K562 (cell line): ENCODE data around the gene CNOT6. TPM values are rescaled to one million over a fixed set of nuclear protein-coding genes. Genes with fewer than 3 reads are reported as not detected.

Source experiments
- ATAC-seq: fragments of 200-7000 bp; cut with Tn5 transposase; 3 replicates; pipeline ENCODE4 v1.9.1; 2020; ENCODE audit warnings: moderate library complexity
- BruUV-seq: library from RNA; stranded (reverse); fragments of 400-500 nt; replicated peaks from 2 replicates; lab custom pipeline; 2021; lab: Mats Ljungman, UMichigan
- CTCF ChIA-PET: fragments of 300-600 bp; formaldehyde crosslinking; extraction: SDS; loops from one replicate; lab custom pipeline; 2021; ENCODE audit warnings: low intra/inter-chr PET ratio; lab: Yijun Ruan, JAX
- POLR2A ChIA-PET: fragments of 300-600, 350-650 bp; sonication (Branson Sonifier 250); formaldehyde crosslinking; extraction: SDS; loops from one replicate; lab custom pipeline; 2021; ENCODE audit warnings: antibody characterized with exemption, inconsistent platforms; lab: Yijun Ruan, JAX
- DNase-seq, 4 experiments: peaks; one replicate each; pipeline versions ENCODE4 v3.0.0 to v3.0.0-alpha.2; 2011 to 2018; ENCODE audit warnings: low spot score in 3 of 4, mixed read lengths in 3 of 4; ENCODE audit errors: extremely low read depth in 1 of 4
- FAIRE-seq: peaks from 2 replicates; lab custom pipeline; 2011; peaks lifted over from hg19 to GRCh38; lab: Jason Lieb, UNC
- H2AFZ ChIP-seq: 2 replicates; pipeline ENCODE4 v1.6.0; 2011; ENCODE audit warnings: low read depth, low read length, control low read depth, inconsistent platforms
- H3K27ac ChIP-seq: fragments of 200-600 bp; 3 replicates; pipeline ENCODE4 v1.8.0; 2011; ENCODE audit warnings: low read depth, mild to moderate bottlenecking, control low read depth, inconsistent platforms, low read length, moderate library complexity, mixed read lengths; ENCODE audit errors: extremely low read depth
- H3K27me3 ChIP-seq, 2 experiments: fragments of 300-600 bp in 1 of 2; 2 replicates in 1 of 2; 3 replicates in 1 of 2; pipeline versions ENCODE4 v1.6.0 to v1.8.0; 2011; ENCODE audit warnings: inconsistent platforms in 2 of 2, low read length in 2 of 2, mild to moderate bottlenecking in 1 of 2, mixed read lengths in 1 of 2, moderate library complexity in 1 of 2; ENCODE audit not compliant: control insufficient read depth in 2 of 2, insufficient read depth in 2 of 2
- H3K36me3 ChIP-seq: fragments of 300-600 bp; 3 replicates; pipeline ENCODE4 v1.8.0; 2011; ENCODE audit warnings: mild to moderate bottlenecking, low read length, inconsistent platforms; ENCODE audit not compliant: control insufficient read depth, insufficient read depth
- H3K4me1 ChIP-seq, 2 experiments: fragments of 200-600 bp in 1 of 2; replicated peaks in 1 of 2; 2 replicates in 1 of 2; 3 replicates in 1 of 2; pipeline versions ENCODE4 v1.5.1 to v1.8.0; 2011; ENCODE audit warnings: inconsistent platforms in 2 of 2, low read length in 2 of 2, mild to moderate bottlenecking in 1 of 2, mixed read lengths in 1 of 2, moderate library complexity in 1 of 2; ENCODE audit not compliant: control insufficient read depth in 2 of 2, insufficient read depth in 2 of 2
- H3K4me2 ChIP-seq: 2 replicates; pipeline ENCODE4 v1.6.1; 2011; ENCODE audit warnings: low read length, control low read depth, inconsistent platforms, mixed read lengths; ENCODE audit not compliant: insufficient read depth
- H3K4me3 ChIP-seq: fragments of 200-600 bp; sonication (generic), shearing (Covaris generic); 2 replicates; pipeline ENCODE4 v1.5.1; 2016; ENCODE audit warnings: control low read depth, inconsistent platforms
- H3K79me2 ChIP-seq: fragments of 200-600 bp; 3 replicates; pipeline ENCODE4 v1.8.0; 2011; ENCODE audit warnings: low read length, inconsistent platforms; ENCODE audit not compliant: control insufficient read depth, insufficient read depth
- H3K9ac ChIP-seq, 2 experiments: 2 replicates each; pipeline versions ENCODE4 v1.6.0 to v1.6.1; 2011; ENCODE audit warnings: low read depth in 2 of 2, low read length in 2 of 2, control low read depth in 1 of 2, inconsistent platforms in 1 of 2, mild to moderate bottlenecking in 1 of 2, mixed read lengths in 1 of 2; ENCODE audit not compliant: insufficient read depth in 1 of 2
- H3K9me1 ChIP-seq: one replicate; pipeline ENCODE4 v1.6.0; 2011; ENCODE audit warnings: inconsistent platforms, mild to moderate bottlenecking, low read length, moderate library complexity; ENCODE audit not compliant: control insufficient read depth, insufficient read depth
- H3K9me3 ChIP-seq: replicated peaks from 2 replicates; pipeline ENCODE4 v1.5.1; 2011; ENCODE audit warnings: low read depth, low read length, inconsistent platforms; ENCODE audit not compliant: control insufficient read depth, insufficient read depth
- H4K20me1 ChIP-seq: replicated peaks from 2 replicates; pipeline ENCODE4 v1.6.1; 2011; ENCODE audit warnings: low read length, inconsistent platforms, mixed read lengths; ENCODE audit not compliant: control insufficient read depth, insufficient read depth
- PBX2 ChIP-seq, 2 experiments: IDR thresholded peaks in 1 of 2; conservative IDR thresholded peaks in 1 of 2; 2 replicates each; pipeline ENCODE4 v1.6.1; 2016; ENCODE audit warnings: low read depth in 2 of 2, mild to moderate bottlenecking in 1 of 2, missing compliant biosample characterization in 1 of 2, missing genetic modification characterization in 1 of 2, moderate library complexity in 1 of 2
- PKNOX1 ChIP-seq: fragments of 450-650 bp; IDR thresholded peaks from 2 replicates; pipeline ENCODE4 v1.6.1; 2016
- SMAD2 ChIP-seq: fragments of 150-350 bp; IDR thresholded peaks from 2 replicates; pipeline ENCODE4 v1.6.1; 2014; ENCODE audit warnings: low read depth, mild to moderate bottlenecking, low read length
- SRSF9 ChIP-seq: fragments of 200-400 bp; formaldehyde crosslinking; IDR thresholded peaks from 2 replicates; pipeline ENCODE4 v1.6.1; 2017; ENCODE audit warnings: low read depth, low read length, borderline replicate concordance
- WGBS: fragments of 100-300 bp; shearing (Covaris generic); methylation state at CpG from one replicate; pipeline ENCODE4 v1.1.6; 2016; ENCODE audit warnings: low coverage, mixed read lengths; ENCODE audit not compliant: insufficient coverage; ENCODE audit errors: missing lambda C conversion rate; 5-methylcytosine and 5-hydroxymethylcytosine counted together
- in situ Hi-C: fragments of 300-500 bp; cut with MboI; formaldehyde crosslinking; loops from 4 replicates; pipeline ENCODE4 v1.15.0; 2018; ENCODE audit warnings: inconsistent platforms, mixed read lengths
- intact Hi-C: fragments of 100-400 bp; cut with micrococcal nuclease; formaldehyde crosslinking; loops from 2 replicates; pipeline ENCODE4 v1.14.2; 2022
- polyA plus RNA-seq, 8 experiments: library from polyadenylated mRNA; depleted of rRNA in 4 of 8; stranded (reverse) in 5 of 8; unstranded in 3 of 8; fragments of >200 nt; fragmentation: Nextera tagmentation in 2 of 8; fragmentation: Illumina TruSeq in 1 of 8; extraction: Ambion mirVana in 2 of 8; extraction: Trizol in 1 of 8; gene quantifications; 2 replicates each; pipeline versions ENCODE4 v1.2.1 to v1.2.3, GENCODE V29; 2011 to 2014; ENCODE audit warnings: inconsistent platforms in 1 of 8, missing spikeins in 1 of 8
- total RNA-seq, 7 experiments: library from RNA; depleted of rRNA in 6 of 7; stranded (reverse); fragments of >200 nt in 6 of 7; fragmentation: Illumina TruSeq in 2 of 7; extraction: Trizol in 2 of 7; gene quantifications; 2 replicates each; pipeline versions ENCODE4 v1.2.1 to v1.2.3, GENCODE V29; 2011 to 2021; ENCODE audit warnings: low replicate concordance in 1 of 7

Gene CNOT6
- total and polyA plus RNA-seq, 9 of the 15 experiments (the other 6 are each of a cell fraction or from before 2014, with no cell fraction given): 4.9 to 32.4 (median 14.0) TPM

- TF ChIP-seq PKNOX1: peak; percentile 91
- TF ChIP-seq SRSF9: no peak
- no peak for TF ChIP-seq SMAD2
- no peak for TF ChIP-seq PBX2 (CRISPR knock-in tag; IDR thresholded peaks at IDR 0.05; ENCODE audit: low read depth)
- 0 out of 2 replicates have a peak, but pooled peaks have one; percentile 13 for TF ChIP-seq PBX2 (tag; conservative IDR thresholded peaks at IDR 0.05; ENCODE audit: low read depth)
- Histone ChIP-seq H3K79me2 (peaks cover 31% of the 10 kb centered on the region), H3K9me3 (no peaks in the 10 kb centered on the region), H4K20me1 (no peaks in the 10 kb centered on the region), H3K36me3 (peaks cover 50% of the 10 kb centered on the region), H3K9ac (no peak overlapping the region), H3K27me3 (no peaks in the 10 kb centered on the region), H3K9me1 (no peaks in the 10 kb centered on the region), H3K4me3 (no peak overlapping the region), H2AFZ (no peak overlapping the region), H3K4me1 (no peaks in the 10 kb centered on the region), H3K27ac (no peak overlapping the region), H3K4me2 (no peak overlapping the region)
- 63% methylated on average over 1 of the region's 1 CpG for WGBS
- in situ Hi-C loops: no loop called here
- ATAC-seq (no peak; the same call in 2 of the 3 replicates), FAIRE-seq (no peak), DNase-seq (no peak)
- ChIA-PET CTCF (no interaction called here), POLR2A (no interaction called here)
- BruUV-seq: no TSS peak
- intact Hi-C loops: no loop called here
These were observed 39.7 kb downstream of the CNOT6 start for GRCh38 chr5:180533845-180534244.
